H1 (cell line): Measurements from ENCODE around the gene MTMR10. TPM values are rescaled to one million over a fixed set of nuclear protein-coding genes. Genes with fewer than 3 reads are reported as not detected.

Source experiments
- CTCF ChIA-PET: fragments of 300-600 bp; sonication (Branson Sonifier 250); formaldehyde crosslinking; loops from one replicate; lab custom pipeline; 2021; ENCODE audit not compliant: partially characterized antibody; lab: Charles Lee
- POLR2A ChIA-PET: fragments of 300-600 bp; sonication (Branson Sonifier 250); formaldehyde crosslinking; loops from one replicate; lab custom pipeline; 2021; ENCODE audit warnings: inconsistent platforms; ENCODE audit not compliant: partially characterized antibody; lab: Charles Lee
- DNase-seq, 2 experiments: peaks; one replicate each; pipeline versions ENCODE4 v3.0.0 to v3.0.0-alpha.2; 2010 to 2022; ENCODE audit warnings: low spot score in 2 of 2, low read depth in 1 of 2, mixed read lengths in 1 of 2
- FAIRE-seq: peaks from 2 replicates; lab custom pipeline; 2011; peaks lifted over from hg19 to GRCh38; lab: Jason Lieb, UNC
- H2AFZ ChIP-seq: 2 replicates; pipeline ENCODE4 v1.8.1; 2012; ENCODE audit warnings: low read length, inconsistent platforms
- H2AK5ac ChIP-seq: 2 replicates; pipeline ENCODE4 v1.6.1; 2013; ENCODE audit warnings: low read depth, low read length
- H2BK120ac ChIP-seq: replicated peaks from 2 replicates; pipeline ENCODE3; 2013; ENCODE audit warnings: low read depth, low read length, inconsistent platforms
- H2BK12ac ChIP-seq: 2 replicates; pipeline ENCODE4 v1.6.1; 2013; ENCODE audit warnings: low read depth, low read length
- H2BK15ac ChIP-seq: 2 replicates; pipeline ENCODE4 v1.6.1; 2013; ENCODE audit warnings: low read length
- H2BK20ac ChIP-seq: 2 replicates; pipeline ENCODE4 v1.6.1; 2013; ENCODE audit warnings: low read length
- H2BK5ac ChIP-seq: 2 replicates; pipeline ENCODE4 v1.6.1; 2013; ENCODE audit warnings: low read depth, low read length
- H3K14ac ChIP-seq: 2 replicates; pipeline ENCODE4 v1.6.1; 2013; ENCODE audit warnings: inconsistent platforms; ENCODE audit not compliant: insufficient read length
- H3K18ac ChIP-seq: 2 replicates; pipeline ENCODE4 v1.6.1; 2013; ENCODE audit warnings: low read length; ENCODE audit errors: extremely low read depth
- H3K23ac ChIP-seq: 2 replicates; pipeline ENCODE4 v1.6.1; 2013; ENCODE audit warnings: inconsistent platforms; ENCODE audit not compliant: insufficient read length
- H3K23me2 ChIP-seq: 2 replicates; pipeline ENCODE4 v1.6.1; 2013; ENCODE audit warnings: low read depth, low read length
- H3K27ac ChIP-seq: 2 replicates; pipeline ENCODE4 v1.6.1; 2011; ENCODE audit warnings: low read depth, low read length, inconsistent platforms
- H3K27me3 ChIP-seq, 4 experiments: replicated peaks in 1 of 4; 1 replicate in 1 of 4; 2 replicates in 3 of 4; pipeline versions ENCODE4 v1.6.1 to v1.8.1; 2011 to 2013; ENCODE audit warnings: low read length in 3 of 4, mild to moderate bottlenecking in 3 of 4, inconsistent platforms in 2 of 4, mixed read lengths in 2 of 4, moderate library complexity in 1 of 4; ENCODE audit not compliant: control insufficient read depth in 3 of 4, insufficient read depth in 3 of 4; ENCODE audit errors: extremely low read depth in 1 of 4
- H3K36me3 ChIP-seq, 4 experiments: 2 replicates each; pipeline versions ENCODE4 v1.6.1 to v1.8.1; 2011 to 2013; ENCODE audit warnings: mild to moderate bottlenecking in 4 of 4, low read length in 3 of 4, moderate library complexity in 2 of 4, control low read depth in 1 of 4, inconsistent platforms in 1 of 4; ENCODE audit not compliant: insufficient read depth in 4 of 4, control insufficient read depth in 2 of 4
- H3K4ac ChIP-seq: replicated peaks from 2 replicates; pipeline ENCODE3; 2013; ENCODE audit warnings: low read length, low read depth, mixed read lengths, inconsistent platforms; ENCODE audit not compliant: insufficient read length
- H3K4me1 ChIP-seq, 4 experiments: replicated peaks in 1 of 4; 1 replicate in 1 of 4; 2 replicates in 3 of 4; pipeline versions ENCODE4 v1.6.1 to v1.8.1; 2011 to 2013; ENCODE audit warnings: low read length in 3 of 4, inconsistent platforms in 2 of 4, mixed read lengths in 1 of 4; ENCODE audit not compliant: insufficient read depth in 4 of 4, control insufficient read depth in 3 of 4
- H3K4me2 ChIP-seq, 2 experiments: 2 replicates each; pipeline versions ENCODE4 v1.6.1 to v1.8.1; 2011 to 2013; ENCODE audit warnings: low read depth in 2 of 2, low read length in 2 of 2, control low read depth in 1 of 2, inconsistent platforms in 1 of 2, mild to moderate bottlenecking in 1 of 2; ENCODE audit not compliant: insufficient read depth in 1 of 2
- H3K4me3 ChIP-seq, 4 experiments: fragments of 200-600, 300-600 bp in 1 of 4; sonication (generic), shearing (Covaris generic), sonication (Bioruptor Twin) in 1 of 4; 2 replicates each; pipeline versions ENCODE4 v1.5.1 to v1.8.1; 2011 to 2016; ENCODE audit warnings: low read length in 4 of 4, low read depth in 3 of 4, control low read depth in 2 of 4, inconsistent platforms in 2 of 4, mild to moderate bottlenecking in 2 of 4, mixed read lengths in 1 of 4, moderate library complexity in 1 of 4; ENCODE audit not compliant: insufficient read depth in 2 of 4; ENCODE audit errors: extremely low read depth in 1 of 4
- H3K56ac ChIP-seq: replicated peaks from 2 replicates; pipeline ENCODE3; 2013; ENCODE audit warnings: low read depth, mild to moderate bottlenecking, mixed read lengths, low read length, inconsistent platforms; ENCODE audit not compliant: insufficient read length
- H3K79me1 ChIP-seq: 2 replicates; pipeline ENCODE4 v1.6.1; 2013; ENCODE audit warnings: low read depth, low read length, control low read depth
- H3K79me2 ChIP-seq, 2 experiments: 2 replicates each; pipeline versions ENCODE4 v1.6.1 to v1.8.1; 2012 to 2013; ENCODE audit warnings: low read length in 2 of 2, mild to moderate bottlenecking in 2 of 2, inconsistent platforms in 1 of 2; ENCODE audit not compliant: insufficient read depth in 2 of 2, control insufficient read depth in 1 of 2
- H3K9ac ChIP-seq, 4 experiments: replicated peaks in 1 of 4; 1 replicate in 1 of 4; 2 replicates in 3 of 4; pipeline versions ENCODE4 v1.6.1 to v1.8.1; 2011 to 2013; ENCODE audit warnings: low read depth in 3 of 4, low read length in 3 of 4, control low read depth in 2 of 4, mild to moderate bottlenecking in 2 of 4, moderate library complexity in 2 of 4, inconsistent platforms in 1 of 4; ENCODE audit errors: extremely low read depth in 1 of 4
- H3K9me3 ChIP-seq, 2 experiments: 2 replicates each; pipeline versions ENCODE4 v1.6.1 to v1.8.1; 2012 to 2013; ENCODE audit warnings: mild to moderate bottlenecking in 2 of 2, moderate library complexity in 2 of 2, control low read depth in 1 of 2, inconsistent platforms in 1 of 2, low read depth in 1 of 2, low read length in 1 of 2, mixed read lengths in 1 of 2; ENCODE audit not compliant: insufficient read depth in 2 of 2
- H4K20me1 ChIP-seq, 2 experiments: replicated peaks in 1 of 2; 2 replicates each; pipeline versions ENCODE3 to v1.8.1; 2011 to 2013; ENCODE audit warnings: inconsistent platforms in 2 of 2, low read length in 2 of 2, mild to moderate bottlenecking in 1 of 2; ENCODE audit not compliant: insufficient read depth in 2 of 2, control insufficient read depth in 1 of 2
- H4K5ac ChIP-seq: 2 replicates; pipeline ENCODE4 v1.6.1; 2013; ENCODE audit warnings: low read length, low read depth, mixed read lengths, inconsistent platforms; ENCODE audit not compliant: insufficient read length
- H4K8ac ChIP-seq: 2 replicates; pipeline ENCODE4 v1.8.0; 2013; ENCODE audit warnings: mild to moderate bottlenecking, moderate library complexity, low read length, inconsistent platforms; ENCODE audit not compliant: insufficient read depth; ENCODE audit errors: extremely low read depth
- H4K91ac ChIP-seq: replicated peaks from 2 replicates; pipeline ENCODE3; 2013; ENCODE audit warnings: low read length, mixed read lengths, inconsistent platforms; ENCODE audit not compliant: insufficient read length
- BRCA1 ChIP-seq: IDR thresholded peaks from 2 replicates; pipeline ENCODE4 v1.6.1; 2012; ENCODE audit warnings: low read depth, low read length, improper control_type of control experiment
- CHD1 ChIP-seq: IDR thresholded peaks from 2 replicates; pipeline ENCODE4 v1.6.1; 2012; ENCODE audit warnings: low read depth, low read length, improper control_type of control experiment
- FOSL1 ChIP-seq: IDR thresholded peaks from 2 replicates; pipeline ENCODE4 v1.6.1; 2011; ENCODE audit warnings: mild to moderate bottlenecking, low read depth, low read length, moderate library complexity; ENCODE audit not compliant: insufficient read depth
- GTF2F1 ChIP-seq: IDR thresholded peaks from 2 replicates; pipeline ENCODE4 v1.6.1; 2012; ENCODE audit warnings: low read depth, low read length, improper control_type of control experiment, borderline replicate concordance
- RNF2 ChIP-seq: fragments of 200-900, 300-1000 bp; sonication (generic); IDR thresholded peaks from 2 replicates; pipeline ENCODE4 v1.7.1; 2016; ENCODE audit warnings: borderline replicate concordance, low read depth, mild to moderate bottlenecking, antibody characterized with exemption, low read length; ENCODE audit not compliant: poor library complexity, severe bottlenecking; ENCODE audit errors: missing control alignments
- SIRT6 ChIP-seq: IDR thresholded peaks from one replicate; pipeline ENCODE4 v1.7.1; 2012; ENCODE audit warnings: low read length, inconsistent platforms
- SP2 ChIP-seq: IDR thresholded peaks from 2 replicates; pipeline ENCODE4 v1.6.1; 2012; ENCODE audit warnings: mild to moderate bottlenecking, low read length, inconsistent platforms
- SUZ12 ChIP-seq: fragments of 200-600 bp; sonication (generic); IDR thresholded peaks from 2 replicates; pipeline ENCODE4 v1.6.1; 2012; ENCODE audit warnings: mild to moderate bottlenecking, inconsistent platforms, low read length, moderate library complexity, mixed read lengths
- TCF12 ChIP-seq: IDR thresholded peaks from 2 replicates; pipeline ENCODE4 v1.6.1; 2011; ENCODE audit warnings: low read depth, mild to moderate bottlenecking, low read length
- WGBS, 2 experiments: shearing (Covaris generic) in 1 of 2; methylation state at CpG; one replicate each; pipeline versions ENCODE4 v1.1.6 to v1.1.7; 2013 to 2015; ENCODE audit warnings: low lambda C conversion rate in 2 of 2, mixed read lengths in 2 of 2, inconsistent platforms in 1 of 2, low coverage in 1 of 2, missing lambda C conversion rate in 1 of 2; ENCODE audit not compliant: insufficient replicate concordance in 2 of 2, insufficient coverage in 1 of 2, insufficient read length in 1 of 2; ENCODE audit errors: extremely low coverage in 1 of 2, missing lambda C conversion rate in 1 of 2; 5-methylcytosine and 5-hydroxymethylcytosine counted together
- polyA plus RNA-seq, 7 experiments: library from polyadenylated mRNA; depleted of rRNA in 3 of 7; stranded (reverse) in 5 of 7; unstranded in 2 of 7; fragments of >200 nt in 5 of 7; fragments of 200-250 nt in 2 of 7; gene quantifications; 1 replicate in 5 of 7; 2 replicates in 1 of 7; 4 replicates in 1 of 7; pipeline versions ENCODE4 v1.2.1 to v1.2.3, GENCODE V29; 2011 to 2013; ENCODE audit warnings: missing spikeins in 2 of 7, mixed read lengths in 2 of 7
- total RNA-seq: library from RNA; stranded (reverse); fragmentation: NEBNext Ultra II Directional; extraction: Animal tissue kit (Norgen Biotek cat#: 25700); gene quantifications from 2 replicates; pipeline ENCODE4 v1.2.1, GENCODE V29; 2021
- TF ChIP-seq, protein P1 (sequence below): IDR thresholded peaks from 2 replicates; pipeline ENCODE4 v1.6.1; 2012; ENCODE audit warnings: low read length, inconsistent platforms
- TF ChIP-seq, protein P2 (sequence below): IDR thresholded peaks from 2 replicates; pipeline ENCODE4 v1.6.1; 2012; ENCODE audit warnings: inconsistent platforms
- TF ChIP-seq, protein P3 (sequence below): IDR thresholded peaks from 2 replicates; pipeline ENCODE4 v1.6.1; 2011; ENCODE audit warnings: low read depth, mild to moderate bottlenecking, low read length; ENCODE audit not compliant: insufficient read depth

The MTMR10 gene
- total and polyA plus RNA-seq, 2 of the 8 experiments (the other 6 are each of a cell fraction or from before 2014, with no cell fraction given) = 3.8 to 13.1 TPM

DNA sequence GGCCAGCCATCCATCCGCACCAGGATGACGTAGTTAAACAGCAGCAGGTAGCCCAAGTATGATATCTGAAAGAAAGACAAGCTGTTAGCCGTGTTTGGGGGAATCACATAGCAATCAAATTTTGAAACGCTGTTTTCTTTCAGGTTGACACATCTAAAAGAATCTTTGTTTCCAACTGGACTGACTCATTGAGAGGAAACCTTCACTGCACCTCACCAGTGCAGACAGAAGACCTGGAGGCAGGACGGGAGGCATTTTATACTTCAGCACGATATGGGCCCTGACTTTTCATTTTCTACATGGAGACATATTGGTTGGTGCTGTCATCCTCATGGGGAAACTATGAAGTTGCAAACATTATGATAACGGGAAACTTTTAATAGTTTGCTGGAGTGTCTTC is 44.2 kb upstream of the MTMR10 start:
- Histone ChIP-seq H2BK120ac (no peak overlapping the region), H2BK12ac (no peak overlapping the region), H3K18ac (no peak overlapping the region), H3K4me1 (peaks cover 0 to 4% (median 2%) of the 10 kb centered on the region in 4 experiments; a peak in 1 of 7 replicates), H2BK20ac (no peak overlapping the region), H2BK5ac (no peak overlapping the region), H3K27me3 (no peaks in the 10 kb centered on the region), H3K79me2 (no peaks in the 10 kb centered on the region), H3K79me1 (no peaks in the 10 kb centered on the region), H3K9me3 (no peaks in the 10 kb centered on the region), H3K56ac (no peak overlapping the region), H2BK15ac (no peak overlapping the region), H3K4me3 (no peak overlapping the region), H4K5ac (no peak overlapping the region), H3K23ac (no peak overlapping the region), H3K23me2 (no peaks in the 10 kb centered on the region), H2AK5ac (no peak overlapping the region), H3K27ac (no peak overlapping the region), H3K4ac (no peak overlapping the region), H3K36me3 (no peaks in the 10 kb centered on the region), H4K91ac (no peak overlapping the region), H4K20me1 (no peaks in the 10 kb centered on the region), H3K14ac (no peak overlapping the region), H2AFZ (no peak overlapping the region), H3K9ac (no peak overlapping the region), H3K4me2 (no peak overlapping the region), H4K8ac (no peak overlapping the region)
- ChIA-PET POLR2A (no interaction called here), CTCF (no interaction called here)
- FAIRE-seq = no peak
- WGBS, 2 experiments = 94% methylated on average over 7 of the region's 7 CpGs; no CpG with 5 or more reads in 1 of the 2 experiments
- DNase-seq = no peak
- no peak for TF ChIP-seq SIRT6
- TF ChIP-seq, protein P1, sequence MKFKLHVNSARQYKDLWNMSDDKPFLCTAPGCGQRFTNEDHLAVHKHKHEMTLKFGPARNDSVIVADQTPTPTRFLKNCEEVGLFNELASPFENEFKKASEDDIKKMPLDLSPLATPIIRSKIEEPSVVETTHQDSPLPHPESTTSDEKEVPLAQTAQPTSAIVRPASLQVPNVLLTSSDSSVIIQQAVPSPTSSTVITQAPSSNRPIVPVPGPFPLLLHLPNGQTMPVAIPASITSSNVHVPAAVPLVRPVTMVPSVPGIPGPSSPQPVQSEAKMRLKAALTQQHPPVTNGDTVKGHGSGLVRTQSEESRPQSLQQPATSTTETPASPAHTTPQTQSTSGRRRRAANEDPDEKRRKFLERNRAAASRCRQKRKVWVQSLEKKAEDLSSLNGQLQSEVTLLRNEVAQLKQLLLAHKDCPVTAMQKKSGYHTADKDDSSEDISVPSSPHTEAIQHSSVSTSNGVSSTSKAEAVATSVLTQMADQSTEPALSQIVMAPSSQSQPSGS = no peak
- TF ChIP-seq, protein P2, sequence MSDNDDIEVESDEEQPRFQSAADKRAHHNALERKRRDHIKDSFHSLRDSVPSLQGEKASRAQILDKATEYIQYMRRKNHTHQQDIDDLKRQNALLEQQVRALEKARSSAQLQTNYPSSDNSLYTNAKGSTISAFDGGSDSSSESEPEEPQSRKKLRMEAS = no peak
- no peak for TF ChIP-seq TCF12
- TF ChIP-seq GTF2F1 = no peak
- TF ChIP-seq, protein P3, sequence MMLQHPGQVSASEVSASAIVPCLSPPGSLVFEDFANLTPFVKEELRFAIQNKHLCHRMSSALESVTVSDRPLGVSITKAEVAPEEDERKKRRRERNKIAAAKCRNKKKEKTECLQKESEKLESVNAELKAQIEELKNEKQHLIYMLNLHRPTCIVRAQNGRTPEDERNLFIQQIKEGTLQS = no peak
- TF ChIP-seq SP2 = no peak
- TF ChIP-seq CHD1 = no peak
- no peak for TF ChIP-seq SUZ12
- no peak for TF ChIP-seq BRCA1
- TF ChIP-seq RNF2 = no peak
- TF ChIP-seq FOSL1 = no peak
